Nucleus accumbens (tissue), 56 donors: ENCODE data around the gene MYO7A.
A peak's percentile ranks its signal among the peaks of the same experiment; 100 is the strongest.

Source experiments
- DNase-seq, 56 donors: peaks; one replicate each; lab custom pipeline; 2025; lab: John Stamatoyannopoulos, UW

Gene MYO7A

DNA sequence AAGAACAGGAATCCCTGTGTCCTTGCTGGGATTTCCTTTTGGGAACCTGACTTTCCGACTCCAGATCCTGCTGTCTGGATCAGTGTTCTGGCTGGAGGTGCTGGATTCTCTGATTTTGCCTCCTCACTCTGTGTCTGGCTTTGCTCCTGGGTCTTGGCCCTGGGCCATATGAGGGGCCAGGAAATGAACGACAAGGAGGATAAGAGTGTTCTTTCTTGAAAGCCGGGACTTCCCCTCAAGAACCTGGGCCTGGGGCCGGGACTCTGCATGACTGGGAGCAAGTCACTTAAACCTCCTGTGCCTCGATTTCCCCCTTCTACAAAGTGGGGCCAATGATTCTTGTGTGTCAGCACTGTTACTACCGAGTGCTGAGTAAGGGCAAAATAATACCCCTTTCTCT is 2.9 kb upstream of the MYO7A start:
- DNase-seq, result no peak

DNA sequence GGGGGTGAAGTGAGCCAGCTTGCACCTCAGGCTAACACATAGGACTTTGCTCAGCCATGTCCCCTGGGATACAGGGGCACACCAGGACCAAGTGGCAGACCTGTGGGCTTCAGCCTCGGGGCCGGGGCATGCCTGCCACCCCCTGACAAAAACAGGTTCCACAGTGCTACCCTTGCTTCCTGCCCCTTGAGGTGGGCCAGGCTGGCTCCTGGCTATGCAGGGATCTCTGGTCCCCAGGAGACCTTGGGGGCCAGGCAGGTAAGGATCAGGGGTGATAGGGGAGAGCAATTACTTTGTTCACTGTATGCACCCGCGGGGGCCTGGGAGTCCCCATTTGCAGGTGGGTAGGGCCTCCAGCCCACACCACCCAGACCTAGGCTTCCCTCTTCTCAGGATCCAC is 2.4 kb upstream of the MYO7A start:
- DNase-seq, result no peak

DNA sequence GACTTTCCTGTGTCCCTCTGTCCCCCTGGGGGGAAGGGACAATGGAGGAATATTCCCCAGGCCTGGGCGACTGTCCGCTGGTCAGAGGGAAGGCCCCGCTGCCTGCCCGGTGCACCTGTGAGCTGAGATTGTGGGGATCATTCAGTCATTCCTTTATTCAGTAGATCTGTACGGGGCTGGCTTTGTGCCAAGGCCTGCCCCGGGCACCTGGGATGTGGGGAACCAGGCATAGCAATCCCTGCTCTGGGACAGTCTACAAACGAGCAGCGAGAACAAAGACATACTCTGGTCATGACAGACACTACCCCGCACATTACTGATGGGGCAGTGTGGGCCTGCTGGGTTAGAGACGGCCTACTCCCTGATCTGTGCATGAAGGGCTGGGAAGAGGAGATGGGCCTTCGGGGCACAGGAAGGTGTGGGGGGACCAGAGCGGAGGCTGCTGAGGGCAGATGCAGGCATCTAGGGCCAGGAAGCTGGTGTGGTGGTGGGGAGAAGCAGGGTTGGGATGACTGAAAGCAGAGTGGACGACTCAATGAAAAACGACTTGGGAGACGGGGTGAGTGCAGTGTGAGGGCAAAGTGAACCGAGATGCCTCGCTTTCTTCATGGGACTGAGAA is 1.8 kb upstream of the MYO7A start:
- DNase-seq, result no peak

DNA sequence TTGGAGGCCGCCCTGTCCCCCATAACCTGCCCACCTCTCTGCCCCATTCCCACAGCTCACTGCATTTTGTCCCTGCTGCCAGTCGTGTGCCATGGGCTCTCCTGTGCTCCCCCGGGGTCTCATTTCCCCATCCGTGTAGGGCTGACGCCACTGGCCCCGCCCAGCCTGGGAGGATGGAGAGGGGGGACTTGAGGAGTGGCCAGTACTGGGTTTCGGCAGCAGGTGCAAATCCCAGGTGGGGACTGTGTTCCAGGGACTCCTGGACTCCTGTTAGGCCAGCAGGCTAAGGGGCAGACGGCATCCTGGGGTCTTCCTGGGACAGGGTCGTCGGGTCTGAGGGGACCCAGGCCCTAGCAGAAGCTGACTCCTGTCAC is 1.2 kb upstream of the MYO7A start:
- DNase-seq, result peak in 1 of 56 donors; percentile 39

DNA sequence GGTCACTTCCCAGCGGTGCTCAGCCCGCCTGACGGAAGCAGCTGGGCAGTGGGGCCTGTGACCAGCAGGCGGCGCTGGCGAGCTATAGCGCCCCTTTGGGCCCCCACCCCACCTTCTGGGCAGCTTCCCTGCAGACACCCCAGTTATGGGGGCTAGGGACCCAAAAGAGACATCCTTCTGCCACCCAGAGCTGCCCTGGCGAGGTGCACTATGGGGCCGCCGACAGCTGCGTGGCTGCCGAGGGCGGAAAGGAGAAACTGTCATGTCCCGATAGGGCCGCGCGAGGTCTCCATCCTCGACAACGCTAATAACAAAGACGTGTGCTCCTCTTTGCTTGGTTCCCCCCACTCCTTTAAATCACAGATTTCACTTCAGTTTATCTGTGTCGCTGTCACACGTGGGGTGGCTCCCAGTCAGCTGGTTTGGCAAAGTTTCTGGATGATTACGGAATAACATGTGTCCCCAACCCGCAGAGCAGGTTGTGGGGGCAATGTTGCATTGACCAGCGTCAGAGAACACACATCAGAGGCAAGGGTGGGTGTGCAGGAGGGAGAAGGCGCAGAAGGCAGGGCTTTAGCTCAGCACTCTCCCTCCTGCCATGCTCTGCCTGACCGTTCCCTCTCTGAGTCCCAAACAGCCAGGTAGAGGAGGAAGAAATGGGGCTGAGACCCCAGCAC is 673 bp upstream of the MYO7A start:
- DNase-seq, result peak in 43 of 56 donors; percentile 13 to 77 (median 55)

DNA sequence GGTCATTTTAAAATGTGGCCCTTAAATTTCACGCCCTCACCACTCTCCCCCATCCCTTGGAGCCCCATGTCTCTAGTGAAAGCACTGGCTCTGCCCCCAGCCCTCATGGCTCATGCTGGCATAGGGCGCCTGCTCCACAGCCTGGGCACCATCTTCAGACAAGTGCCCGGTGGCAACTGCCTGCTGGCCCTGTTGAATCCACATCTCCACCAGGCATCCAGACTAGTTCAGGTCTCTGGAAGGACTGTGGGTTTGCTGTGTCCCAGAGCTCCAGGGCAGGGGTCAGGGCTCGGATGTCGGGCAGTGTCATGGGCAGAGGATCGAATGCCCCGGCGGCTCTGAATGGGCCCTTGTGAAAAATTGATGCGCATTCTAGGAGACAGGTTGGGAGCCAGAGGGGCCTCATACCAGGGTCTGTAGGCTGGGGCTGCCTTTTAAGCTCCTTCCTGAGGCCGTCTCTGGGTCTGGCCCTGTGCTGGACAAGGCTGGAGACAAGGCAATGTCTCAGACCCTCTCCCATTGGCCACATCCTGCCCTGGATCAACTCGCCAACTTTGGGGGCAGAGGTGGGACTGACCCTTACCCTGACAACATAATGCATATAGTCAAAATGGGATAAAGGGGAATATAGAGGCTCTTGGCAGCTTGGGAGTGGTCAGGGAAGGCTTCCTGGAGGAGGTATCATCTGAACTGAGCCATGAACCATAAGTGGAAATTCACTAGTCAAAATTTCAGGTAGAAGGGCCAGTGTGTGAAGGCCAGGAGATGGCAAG is 1.2 kb downstream of the MYO7A start:
- DNase-seq, result no peak

DNA sequence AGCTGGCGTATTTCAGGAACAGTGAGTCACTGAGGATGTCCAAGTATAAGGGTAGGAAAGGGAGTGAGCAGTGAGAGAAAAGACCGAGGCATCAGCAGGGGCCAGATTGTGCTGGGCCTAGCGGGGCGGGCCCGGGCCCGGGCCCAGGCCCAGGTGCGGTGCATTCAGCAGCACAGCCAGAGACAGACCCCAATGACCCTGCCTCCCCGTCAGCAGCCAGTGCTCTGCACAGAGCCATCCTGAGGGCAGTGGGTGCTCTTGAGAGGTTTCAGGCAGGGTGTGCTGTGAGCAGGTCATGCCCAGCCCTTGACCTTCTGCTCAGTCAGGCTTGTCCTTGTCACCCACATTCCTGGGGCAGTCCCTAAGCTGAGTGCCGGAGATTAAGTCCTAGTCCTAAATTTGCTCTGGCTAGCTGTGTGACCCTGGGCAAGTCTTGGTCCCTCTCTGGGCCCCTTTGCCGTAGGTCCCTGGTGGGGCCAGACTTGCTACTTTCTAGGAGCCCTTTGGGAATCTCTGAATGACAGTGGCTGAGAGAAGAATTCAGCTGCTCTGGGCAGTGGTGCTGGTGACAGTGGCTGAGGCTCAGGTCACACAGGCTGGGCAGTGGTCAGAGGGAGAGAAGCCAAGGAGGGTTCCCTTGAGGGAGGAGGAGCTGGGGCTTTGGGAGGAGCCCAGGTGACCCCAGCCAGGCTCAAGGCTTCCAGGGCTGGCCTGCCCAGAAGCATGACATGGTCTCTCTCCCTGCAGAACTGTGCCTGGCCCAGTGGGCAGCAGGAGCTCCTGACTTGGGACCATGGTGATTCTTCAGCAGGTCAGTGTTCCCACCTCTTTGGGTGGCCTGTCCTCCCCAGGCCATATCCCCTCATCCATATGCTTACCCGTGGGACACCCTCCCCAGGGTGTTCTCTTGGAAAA is 2.1 kb downstream of the MYO7A start:
- no peak for DNase-seq

DNA sequence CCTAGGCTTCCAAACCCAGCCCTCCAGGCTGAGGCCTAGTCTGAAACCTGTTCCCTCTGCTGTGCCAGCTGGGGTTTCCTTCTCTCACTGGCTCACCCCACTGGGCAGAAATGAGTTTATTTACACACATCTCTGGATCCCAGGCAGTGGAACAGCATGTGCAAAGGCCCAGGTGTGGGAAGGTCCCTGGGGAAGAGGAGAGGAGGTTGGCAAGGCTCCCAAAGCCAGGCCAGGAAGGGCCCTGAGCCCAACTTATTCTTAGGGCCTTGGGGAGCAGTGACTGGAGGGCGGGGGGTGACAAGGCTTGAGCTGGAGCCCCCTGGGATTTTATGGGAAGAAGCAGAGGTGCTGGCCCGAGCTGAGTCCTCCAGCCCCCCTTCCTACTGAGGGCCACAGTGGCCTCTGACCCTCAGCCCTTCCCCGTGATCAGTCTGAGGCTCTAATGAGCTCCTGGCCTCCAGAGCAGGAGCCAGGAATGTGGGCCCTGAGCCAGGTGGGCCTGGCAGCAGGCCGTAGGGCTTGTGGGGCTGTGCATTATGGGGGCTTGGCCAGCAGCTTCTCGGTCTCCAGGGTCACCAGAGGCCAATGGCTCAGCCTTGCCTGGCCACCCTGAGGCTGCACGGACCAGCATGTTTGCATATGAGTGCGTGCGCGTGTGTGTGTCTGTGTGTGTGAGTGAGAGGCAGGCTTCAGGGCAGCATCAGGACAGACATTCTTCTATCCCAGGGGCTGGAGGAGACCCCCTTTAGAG is 2.9 kb downstream of the MYO7A start:
- DNase-seq, result peak in 25 of 56 donors; percentile 4 to 55 (median 26)

DNA sequence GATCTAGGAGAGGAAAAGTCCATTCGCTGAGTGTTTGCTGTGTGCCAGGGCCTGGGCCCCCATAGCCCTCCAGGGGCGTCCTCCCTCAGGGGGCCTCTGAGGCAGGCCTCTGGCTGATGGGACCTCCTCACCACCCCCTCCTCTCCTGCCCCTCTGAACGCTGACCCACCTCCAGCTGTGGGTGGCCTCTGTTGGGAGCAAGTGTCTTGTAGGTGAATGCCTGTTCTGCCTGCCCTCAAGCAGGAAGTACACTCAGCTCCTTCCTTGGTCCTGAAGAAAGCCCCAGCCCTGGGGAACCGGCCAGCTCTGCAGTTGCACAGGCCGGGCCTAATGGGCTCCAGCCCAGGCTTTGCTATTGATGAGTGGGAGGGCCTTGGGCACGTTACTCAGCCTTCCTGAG is 3.5 kb downstream of the MYO7A start:
- no peak for DNase-seq

DNA sequence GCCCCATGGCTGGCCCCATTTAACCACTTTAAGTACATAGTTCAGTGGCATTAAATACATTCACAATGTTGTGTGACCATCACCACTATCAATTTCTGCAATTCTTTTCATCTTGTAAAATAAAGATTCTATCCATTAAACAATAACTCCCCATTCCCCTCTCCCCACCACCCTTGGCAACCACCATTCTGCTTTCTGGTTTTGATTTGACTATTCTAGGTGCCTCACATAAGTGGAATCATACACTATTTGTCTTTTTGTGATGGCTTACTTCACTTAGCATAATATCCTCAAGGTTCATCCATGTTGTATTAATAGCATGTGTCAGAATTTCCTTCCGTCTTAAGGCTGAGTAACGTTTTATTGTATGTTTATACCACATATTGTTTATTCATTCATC is 7.0 kb downstream of the MYO7A start:
- DNase-seq, result no peak

DNA sequence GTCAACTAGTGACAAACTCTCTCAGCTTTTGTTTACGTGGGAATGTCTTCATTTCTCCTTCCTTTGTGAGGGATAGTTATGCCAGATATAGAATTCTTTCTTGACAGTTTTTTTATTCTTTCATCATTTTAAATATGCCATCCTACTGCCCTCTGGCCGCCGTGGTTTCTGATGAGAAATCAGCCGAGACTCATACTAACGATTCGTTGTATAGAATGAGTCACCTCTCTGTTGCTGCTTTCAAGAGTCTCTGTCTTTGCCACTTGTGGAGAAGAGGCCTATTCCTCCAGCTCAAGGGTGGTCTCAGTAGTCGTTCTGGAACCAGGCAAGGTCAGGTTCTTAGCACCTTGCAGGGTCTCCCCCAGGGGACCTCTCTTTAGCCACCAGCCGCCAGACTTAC is 8.0 kb downstream of the MYO7A start:
- no peak for DNase-seq

DNA sequence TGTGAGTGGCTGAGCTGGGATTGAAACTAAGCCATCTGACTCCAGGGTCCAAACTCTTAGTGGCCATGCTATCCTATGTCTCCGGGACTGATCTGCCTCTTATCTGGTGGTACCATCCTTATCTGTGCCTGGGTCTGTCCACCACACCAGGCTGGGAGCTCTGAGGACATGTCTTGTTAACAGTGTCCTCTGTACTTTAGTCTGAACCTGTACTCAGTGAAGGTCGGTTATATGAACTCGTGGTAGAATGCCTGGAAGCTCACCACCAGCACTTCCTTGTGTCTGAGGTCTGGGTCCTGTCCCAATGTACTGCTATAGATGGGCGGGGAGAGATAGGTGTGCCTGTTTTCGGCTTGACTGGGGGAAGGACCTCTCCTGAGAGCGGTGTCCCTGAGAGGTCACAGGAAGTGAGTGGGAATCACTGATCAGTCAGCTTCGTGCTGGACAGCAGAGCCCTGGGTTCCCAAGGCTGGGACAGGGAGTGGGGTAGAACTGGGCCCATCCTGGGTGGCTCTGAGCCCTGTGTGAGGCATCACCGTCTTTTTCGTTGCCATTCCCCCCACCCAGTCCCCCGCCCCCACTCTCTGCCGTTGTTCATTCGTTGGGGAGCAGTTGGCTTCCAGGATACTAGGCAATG is 8.9 kb downstream of the MYO7A start:
- DNase-seq, result no peak

DNA sequence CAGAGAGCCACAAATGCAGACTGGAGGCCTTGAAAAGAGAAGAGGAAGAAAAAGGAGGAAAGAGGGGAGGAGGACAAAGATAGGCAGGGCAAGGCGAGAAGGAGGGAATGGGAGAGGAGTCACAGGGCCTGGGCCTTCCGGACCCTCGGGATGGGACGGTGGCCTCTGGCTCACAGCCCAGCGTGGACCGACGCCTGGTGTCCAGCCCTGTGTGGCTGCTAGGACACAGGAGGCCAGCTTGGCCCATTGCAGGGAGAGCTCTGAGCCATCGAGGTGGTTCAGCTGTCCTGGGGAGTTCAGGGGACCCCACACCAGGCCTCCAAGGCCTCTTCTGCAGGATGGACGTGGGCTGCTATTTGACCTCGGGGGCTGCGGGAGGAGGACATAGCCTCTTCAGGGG is 9.4 kb downstream of the MYO7A start:
- no peak for DNase-seq

DNA sequence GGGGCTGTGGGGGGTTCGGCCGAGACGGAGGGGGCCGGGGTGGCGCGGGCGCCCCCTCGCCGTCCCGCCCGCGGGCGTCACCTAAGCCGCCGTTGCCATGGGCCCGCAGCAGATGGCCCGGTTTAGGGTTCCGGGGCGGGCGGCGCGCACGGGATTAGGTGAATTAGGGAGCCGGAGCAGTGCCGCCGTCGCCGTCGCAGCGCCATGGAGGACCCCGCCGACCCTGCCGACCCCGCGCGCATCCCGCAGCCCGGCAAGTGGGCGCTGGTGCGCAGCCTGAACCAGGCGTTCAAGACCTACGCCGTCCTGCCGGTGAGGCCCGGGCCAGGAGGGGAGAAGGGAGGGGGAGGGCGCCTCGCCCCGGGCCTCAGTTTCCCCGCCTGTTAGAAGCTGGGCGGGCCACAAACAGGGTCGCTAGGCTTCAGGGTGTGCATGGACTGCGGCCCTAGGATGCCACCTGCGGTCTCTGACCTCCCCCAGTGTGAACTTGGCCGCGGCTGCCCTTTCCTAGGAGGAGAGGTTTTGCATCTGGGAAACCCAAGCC is 10.1 kb downstream of the MYO7A start:
- DNase-seq, result no peak

DNA sequence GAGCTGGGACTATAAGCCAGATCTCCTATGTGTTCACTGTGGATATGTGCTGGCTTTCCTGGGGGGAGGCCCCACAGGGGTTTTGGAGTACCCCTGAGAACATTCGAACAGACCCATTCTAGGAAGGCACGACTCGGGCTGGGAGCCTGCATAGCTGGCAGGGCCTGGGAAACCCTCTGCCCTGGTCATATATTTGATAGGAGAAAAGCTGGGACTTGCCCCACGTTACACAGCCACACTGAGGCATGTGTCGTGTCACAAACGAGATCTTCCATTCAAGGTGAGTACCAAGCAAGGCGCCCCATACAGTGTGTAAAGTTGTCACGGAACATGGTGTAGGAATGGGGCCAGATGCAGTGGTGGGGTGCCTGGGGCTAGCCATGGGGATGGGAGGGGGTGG is 11.2 kb downstream of the MYO7A start:
- no peak for DNase-seq

DNA sequence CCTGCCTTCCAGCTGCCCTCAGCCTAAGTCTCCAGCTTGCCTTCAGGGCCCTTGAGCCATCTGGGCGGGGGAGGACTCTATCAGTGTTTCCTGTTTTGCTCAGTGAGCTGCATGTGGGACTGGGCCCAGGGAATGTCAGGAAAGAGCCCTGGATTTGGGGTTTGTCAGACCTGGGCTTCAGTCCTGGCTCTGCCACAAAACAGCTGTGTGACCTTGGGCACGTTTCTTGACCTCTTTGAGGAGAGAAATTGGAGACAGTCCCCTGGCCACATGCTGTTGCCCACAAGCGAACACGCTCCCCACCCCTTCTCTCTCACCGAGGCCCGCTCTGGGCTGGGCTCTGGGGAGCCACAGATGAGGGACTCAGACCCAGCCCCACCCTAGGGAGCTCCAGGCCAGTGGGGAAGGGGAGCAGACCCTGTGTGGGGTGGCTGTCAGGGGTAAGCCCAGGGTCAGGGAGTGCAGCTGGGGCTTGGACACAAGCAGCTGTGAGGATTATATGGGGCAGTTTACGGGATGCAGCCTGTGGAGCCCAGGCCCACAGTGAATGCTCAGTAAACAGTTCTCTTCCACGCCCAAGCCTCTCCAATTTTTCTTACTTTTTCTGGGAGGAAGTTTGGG is 12.3 kb downstream of the MYO7A start:
- no peak for DNase-seq

DNA sequence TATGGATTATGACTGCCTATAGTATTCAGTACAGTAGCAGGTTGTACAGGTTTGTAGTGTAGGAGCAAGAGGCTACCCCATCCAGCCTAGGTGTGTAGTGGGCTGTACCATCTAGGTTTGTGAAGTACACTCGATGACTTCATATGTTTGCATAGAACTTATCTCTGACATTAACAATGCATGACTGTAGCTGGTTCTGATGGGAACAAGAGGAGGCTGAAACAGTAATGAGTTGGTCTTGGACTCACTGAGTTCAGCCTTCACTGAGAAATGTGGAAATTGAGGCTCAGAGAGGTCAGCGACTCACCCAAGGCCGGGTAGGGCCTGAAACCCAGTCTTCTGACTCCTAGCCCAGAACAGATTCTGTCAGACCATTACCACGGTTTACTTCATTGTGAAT is 13.0 kb downstream of the MYO7A start:
- DNase-seq, result no peak

DNA sequence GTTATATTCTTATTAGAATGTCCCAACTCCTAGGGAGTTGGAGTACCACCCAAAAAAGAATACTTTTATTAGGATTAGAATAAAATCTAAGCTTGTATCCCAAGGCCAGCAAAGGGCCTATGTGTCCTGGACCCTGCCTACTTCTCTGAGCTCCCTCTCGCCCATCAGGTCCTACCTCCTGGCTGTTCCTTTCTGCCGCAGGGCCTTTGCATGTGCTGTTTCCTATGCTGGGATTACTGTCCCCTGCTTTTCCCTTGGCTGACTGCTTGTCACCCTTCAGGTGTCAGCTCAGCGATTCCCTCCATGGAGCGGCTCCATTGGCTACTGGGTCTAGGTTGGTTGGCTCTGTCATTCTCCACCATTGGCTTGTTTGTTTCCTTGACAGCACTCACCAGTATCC is 13.4 kb downstream of the MYO7A start:
- no peak for DNase-seq
